MG63 (cell line): ENCODE data around the gene UCP2. TPM values are rescaled to one million over a fixed set of nuclear protein-coding genes. Genes with fewer than 3 reads are reported as not detected.
A peak's percentile ranks its signal among the peaks of the same experiment; 100 is the strongest.
"Not testable (repeated sequence)": the region's sequence is repeated elsewhere in the genome, so short reads cannot be mapped to it uniquely, and the experiment has no call there.

ENCODE experiments used
- DNase-seq: peaks from one replicate; pipeline ENCODE4 v3.0.0-alpha.2; 2020
- H3K27me3 ChIP-seq: fragments of 250-450 bp; sonication (Bioruptor Pico); 2 replicates; pipeline ENCODE4 v1.5.1; 2020; ENCODE audit warnings: mild to moderate bottlenecking, moderate library complexity
- H3K36me3 ChIP-seq: fragments of 250-450 bp; sonication (Bioruptor Pico); 2 replicates; pipeline ENCODE4 v1.5.1; 2020; ENCODE audit warnings: mild to moderate bottlenecking, moderate library complexity
- H3K4me3 ChIP-seq: fragments of 250-450 bp; sonication (Bioruptor Pico); 2 replicates; pipeline ENCODE4 v1.5.1; 2020; ENCODE audit warnings: mild to moderate bottlenecking, moderate library complexity
- H3K9me3 ChIP-seq: fragments of 250-450 bp; sonication (Bioruptor Pico); 2 replicates; pipeline ENCODE4 v1.5.1; 2020; ENCODE audit warnings: mild to moderate bottlenecking, moderate library complexity
- total RNA-seq: library from RNA; depleted of rRNA; stranded (reverse); fragments of >200 nt; shearing (Covaris generic); gene quantifications from 2 replicates; pipeline ENCODE4 v1.2.3, GENCODE V29; 2014; ENCODE audit warnings: low replicate concordance

The UCP2 gene
- total RNA-seq, 1 experiment from 2014 or later: 2.3 TPM

- Histone ChIP-seq H3K9me3 (no peaks in the 10 kb centered on the region), H3K4me3 (no peak overlapping the region), H3K27me3 (no peaks in the 10 kb centered on the region), H3K36me3 (no peaks in the 10 kb centered on the region)
- DNase-seq: no peak
These were observed 17.9 kb upstream of the UCP2 start for GRCh38 chr11:74000307-74001133.

- no peaks in the 10 kb centered on the region for H3K36me3 ChIP-seq
- no peak for DNase-seq
- no peaks in the 10 kb centered on the region for H3K9me3 ChIP-seq
- H3K27me3 ChIP-seq: no peaks in the 10 kb centered on the region
- no peak overlapping the region for H3K4me3 ChIP-seq
These were observed 17.1 kb upstream of the UCP2 start for GRCh38 chr11:73999581-74000306.

- Histone ChIP-seq H3K27me3 (no peaks in the 10 kb centered on the region), H3K4me3 (no peak overlapping the region), H3K36me3 (no peaks in the 10 kb centered on the region), H3K9me3 (no peaks in the 10 kb centered on the region)
- no peak for DNase-seq
These were observed 16.4 kb upstream of the UCP2 start for GRCh38 chr11:73998846-73999575.

GRCh38 chr11:73997120-73997770, 14.6 kb upstream of the UCP2 start:
- no peaks in the 10 kb centered on the region for H3K36me3 ChIP-seq
- no peak overlapping the region for H3K4me3 ChIP-seq
- H3K9me3 ChIP-seq: no peaks in the 10 kb centered on the region
- DNase-seq: no peak
- no peaks in the 10 kb centered on the region for H3K27me3 ChIP-seq

- no peak overlapping the region for H3K4me3 ChIP-seq
- H3K27me3 ChIP-seq: no peaks in the 10 kb centered on the region
- H3K9me3 ChIP-seq: no peaks in the 10 kb centered on the region
- no peak for DNase-seq
- H3K36me3 ChIP-seq: no peaks in the 10 kb centered on the region
These were observed 13.6 kb upstream of the UCP2 start for GRCh38 chr11:73996161-73996747.

GRCh38 chr11:73995731-73996130, 13.1 kb upstream of the UCP2 start:
- no peak for DNase-seq
- Histone ChIP-seq H3K9me3 (no peaks in the 10 kb centered on the region), H3K36me3 (no peaks in the 10 kb centered on the region), H3K27me3 (no peaks in the 10 kb centered on the region), H3K4me3 (no peak overlapping the region)

GRCh38 chr11:73995247-73995646, 12.6 kb upstream of the UCP2 start:
- no peaks in the 10 kb centered on the region for H3K9me3 ChIP-seq
- DNase-seq: no peak
- H3K4me3 ChIP-seq: no peak overlapping the region
- no peaks in the 10 kb centered on the region for H3K36me3 ChIP-seq
- H3K27me3 ChIP-seq: no peaks in the 10 kb centered on the region

GRCh38 chr11:73991471-73992006, 8.9 kb upstream of the UCP2 start:
- no peaks in the 10 kb centered on the region for H3K36me3 ChIP-seq
- H3K27me3 ChIP-seq: no peaks in the 10 kb centered on the region
- no peaks in the 10 kb centered on the region for H3K9me3 ChIP-seq
- DNase-seq: no peak
- no peak overlapping the region for H3K4me3 ChIP-seq

GRCh38 chr11:73990730-73991129, 8.1 kb upstream of the UCP2 start:
- Histone ChIP-seq H3K9me3 (no peaks in the 10 kb centered on the region), H3K27me3 (no peaks in the 10 kb centered on the region), H3K4me3 (no peak overlapping the region), H3K36me3 (no peaks in the 10 kb centered on the region)
- no peak for DNase-seq

- no peak for DNase-seq
- no peaks in the 10 kb centered on the region for H3K27me3 ChIP-seq
- no peaks in the 10 kb centered on the region for H3K9me3 ChIP-seq
- no peak overlapping the region for H3K4me3 ChIP-seq
- no peaks in the 10 kb centered on the region for H3K36me3 ChIP-seq
These were observed 6.5 kb upstream of the UCP2 start for GRCh38 chr11:73989156-73989555.

GRCh38 chr11:73988227-73988626, 5.6 kb upstream of the UCP2 start:
- Histone ChIP-seq H3K9me3 (no peaks in the 10 kb centered on the region), H3K36me3 (no peaks in the 10 kb centered on the region), H3K4me3 (no peak overlapping the region), H3K27me3 (no peaks in the 10 kb centered on the region)
- no peak for DNase-seq

GRCh38 chr11:73985661-73986060, 3.0 kb upstream of the UCP2 start:
- not testable (repeated sequence) for H3K9me3 ChIP-seq, DNase-seq, H3K27me3 ChIP-seq, H3K36me3 ChIP-seq, H3K4me3 ChIP-seq

- H3K4me3 ChIP-seq: peak overlapping the region; percentile 59
- H3K27me3 ChIP-seq: no peaks in the 10 kb centered on the region
- H3K9me3 ChIP-seq: no peaks in the 10 kb centered on the region
- no peak for DNase-seq
- no peaks in the 10 kb centered on the region; the same call in 1 of the 2 replicates for H3K36me3 ChIP-seq
These were observed 1.3 kb upstream of the UCP2 start for GRCh38 chr11:73983741-73984538.

GRCh38 chr11:73982990-73983740, 522 bp upstream of the UCP2 start:
- Histone ChIP-seq H3K36me3 (no peaks in the 10 kb centered on the region; the same call in 1 of the 2 replicates), H3K27me3 (no peaks in the 10 kb centered on the region), H3K9me3 (no peaks in the 10 kb centered on the region), H3K4me3 (peak overlapping the region; percentile 59)
- peak; percentile 98 for DNase-seq
